GM21390 (cell line): Measurements from ENCODE around the gene GRID2IP.
"Not testable (repeated sequence)": the region's sequence is repeated elsewhere in the genome, so short reads cannot be mapped to it uniquely, and the experiment has no call there.

Source experiments
- ATAC-seq: cut with Tn5 transposase; IDR thresholded peaks from one replicate; pipeline ENCODE4 v1.9.1; 2021; ENCODE audit not compliant: unreplicated experiment

The GRID2IP gene

DNA sequence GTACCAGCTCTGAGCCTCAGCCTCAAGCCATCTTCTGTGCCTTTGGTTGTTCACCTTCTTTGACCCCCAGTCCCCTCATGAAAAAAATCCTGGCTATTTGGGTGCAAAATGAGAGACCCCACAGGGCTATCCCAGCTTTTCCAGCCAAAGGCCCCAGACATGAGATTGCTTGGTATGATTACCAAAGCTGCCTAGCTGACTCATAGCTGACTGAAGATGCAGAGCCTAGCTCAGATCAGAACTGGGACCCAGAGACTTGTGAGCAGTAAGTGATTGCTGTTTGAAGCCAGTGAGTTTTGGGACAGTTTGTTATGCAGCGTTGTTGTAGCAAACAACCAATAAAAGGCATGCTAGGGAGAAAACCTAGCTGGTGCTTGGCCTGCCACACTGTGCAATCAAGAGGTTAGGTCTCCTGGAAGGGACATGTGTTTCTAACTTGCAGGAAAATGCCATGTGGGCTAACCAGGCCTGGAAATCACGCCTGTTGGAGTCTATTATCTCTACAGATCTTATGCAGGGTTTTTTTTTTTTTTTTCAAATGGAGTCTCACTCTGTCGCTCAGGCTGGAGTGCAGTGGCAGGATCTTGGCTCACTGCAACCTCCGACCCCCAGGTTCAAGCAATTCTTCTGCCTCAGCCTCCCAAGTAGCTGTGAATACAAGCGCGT, 55.5 kb downstream of the GRID2IP start:
- ATAC-seq: no peak

DNA sequence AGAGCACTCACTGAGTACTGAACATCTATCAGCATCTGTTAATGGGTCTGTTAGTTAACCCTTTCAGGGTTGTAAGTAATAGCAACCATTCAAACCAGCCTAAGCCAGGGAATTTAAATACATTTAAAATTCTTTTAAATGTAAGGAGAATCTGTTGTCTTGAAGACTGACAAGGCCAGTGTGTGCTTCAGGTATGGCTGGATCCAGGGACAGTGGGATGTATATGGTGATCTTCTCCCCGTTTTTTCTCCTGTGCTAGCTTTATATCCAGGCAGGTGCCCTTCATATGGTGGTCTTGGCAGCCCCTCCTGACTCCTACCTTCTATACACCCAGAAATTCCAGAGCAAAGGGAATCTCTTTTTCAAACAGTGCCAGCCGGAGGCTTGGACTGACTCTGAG, 56.9 kb downstream of the GRID2IP start:
- ATAC-seq: no peak

DNA sequence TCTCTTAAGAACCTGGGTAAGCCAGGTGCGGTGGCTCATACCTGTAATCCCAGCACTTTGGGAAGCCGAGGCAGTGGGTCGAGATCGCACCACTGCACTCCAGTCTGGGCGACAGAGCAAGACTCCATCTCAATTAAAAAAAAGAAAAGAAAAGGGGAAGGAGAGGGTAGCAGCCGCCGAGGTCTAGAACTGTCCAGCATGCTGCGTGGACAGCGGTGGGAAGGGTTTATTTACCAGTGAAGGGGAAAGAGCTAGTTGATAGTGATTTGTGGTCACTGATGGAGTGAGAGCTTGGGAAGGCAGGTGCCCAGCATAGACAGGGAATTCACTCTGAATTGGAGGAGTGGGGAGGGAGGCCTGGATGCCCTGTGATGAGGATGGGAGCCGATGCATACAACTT, 60.1 kb downstream of the GRID2IP start:
- ATAC-seq: no peak

DNA sequence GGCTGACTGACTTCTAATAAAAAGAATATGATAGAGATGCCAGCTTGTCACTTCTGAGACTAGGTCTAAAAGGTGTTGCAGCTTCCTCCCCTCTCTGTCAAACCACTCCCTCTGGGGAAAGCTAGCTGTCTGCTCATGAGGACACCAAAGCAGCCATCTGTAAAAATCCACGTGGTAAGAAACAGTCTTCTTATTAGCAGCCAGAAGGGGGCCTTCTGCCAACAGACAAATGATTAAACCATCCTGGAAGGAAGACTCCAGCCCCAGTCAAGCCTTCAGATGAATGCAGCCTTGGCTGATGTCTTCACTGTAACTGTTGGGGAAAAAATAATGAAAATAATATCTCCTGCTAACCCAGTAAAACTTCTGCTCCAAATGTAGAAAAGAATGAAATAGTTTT, 61.6 kb downstream of the GRID2IP start:
- no peak for ATAC-seq

DNA sequence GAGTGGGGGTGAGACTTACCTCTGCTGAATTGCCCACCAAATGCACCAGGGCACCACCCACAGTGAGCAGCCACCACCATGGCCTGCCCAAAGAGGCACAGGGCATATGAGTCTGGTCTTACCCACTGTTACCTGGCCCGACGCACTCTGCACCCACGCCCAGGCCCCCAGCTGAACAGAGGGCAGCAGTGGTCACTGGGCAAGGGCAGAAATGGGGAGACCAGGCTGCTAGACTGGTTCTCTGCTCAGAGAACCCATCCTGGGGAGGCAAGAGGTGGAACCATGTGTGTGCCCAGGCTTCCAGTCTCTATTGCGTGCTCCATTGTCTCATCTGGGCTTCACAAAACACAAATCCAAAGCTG, 64.1 kb downstream of the GRID2IP start:
- no peak for ATAC-seq

DNA sequence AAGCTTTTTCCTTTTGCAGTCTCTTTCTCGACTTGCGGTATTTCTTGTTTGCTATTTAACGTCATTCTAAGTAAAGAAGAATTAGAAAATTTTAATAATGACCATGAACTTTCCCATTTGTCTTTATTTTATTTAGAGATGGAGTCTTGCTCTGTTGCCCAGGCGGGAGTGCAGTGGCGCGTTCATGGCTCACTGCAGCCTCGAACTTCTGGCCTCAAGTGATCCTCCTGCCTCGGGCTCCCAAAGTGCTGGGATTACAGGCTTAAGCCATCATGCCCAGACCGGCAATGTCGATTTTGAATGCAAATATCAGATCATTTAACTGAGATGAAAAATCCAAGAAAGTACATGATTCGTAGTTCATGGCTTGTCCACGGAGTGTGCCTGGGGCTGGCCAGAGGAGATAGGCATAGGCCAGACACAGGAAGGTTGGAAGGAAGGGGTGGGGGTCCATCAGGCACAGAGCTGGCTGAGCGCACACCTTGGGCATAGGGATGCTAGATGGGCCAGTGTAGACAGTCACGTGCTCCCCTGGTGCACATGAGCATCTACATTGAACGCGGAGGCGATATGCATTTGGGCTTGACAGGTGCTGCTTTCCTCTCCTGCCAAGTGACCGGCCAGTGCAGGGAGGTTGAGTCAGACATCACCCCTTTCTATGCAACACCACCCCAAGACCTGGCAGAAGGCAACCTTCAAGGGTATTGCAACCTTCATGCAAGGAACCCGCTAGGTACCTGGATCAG, 64.7 kb downstream of the GRID2IP start:
- no peak for ATAC-seq

DNA sequence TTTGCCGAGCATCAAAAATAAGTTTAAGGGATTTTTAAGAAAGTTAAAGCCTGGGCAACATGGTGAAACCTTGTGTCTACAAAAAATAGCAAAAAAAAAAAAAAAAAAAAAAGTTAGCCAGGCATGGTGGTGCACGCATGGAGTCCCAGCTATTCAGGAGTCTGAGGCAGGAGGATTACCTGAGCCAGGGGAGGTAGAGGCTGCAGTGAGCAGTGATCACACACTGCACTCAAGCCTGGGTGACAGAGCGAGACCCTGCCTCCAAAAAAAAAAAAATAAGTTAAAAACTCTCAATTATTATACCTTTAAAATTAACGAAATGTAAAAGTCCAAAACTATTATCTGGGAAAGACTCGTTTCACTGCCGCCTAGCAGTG, 68.5 kb downstream of the GRID2IP start:
- no peak for ATAC-seq

DNA sequence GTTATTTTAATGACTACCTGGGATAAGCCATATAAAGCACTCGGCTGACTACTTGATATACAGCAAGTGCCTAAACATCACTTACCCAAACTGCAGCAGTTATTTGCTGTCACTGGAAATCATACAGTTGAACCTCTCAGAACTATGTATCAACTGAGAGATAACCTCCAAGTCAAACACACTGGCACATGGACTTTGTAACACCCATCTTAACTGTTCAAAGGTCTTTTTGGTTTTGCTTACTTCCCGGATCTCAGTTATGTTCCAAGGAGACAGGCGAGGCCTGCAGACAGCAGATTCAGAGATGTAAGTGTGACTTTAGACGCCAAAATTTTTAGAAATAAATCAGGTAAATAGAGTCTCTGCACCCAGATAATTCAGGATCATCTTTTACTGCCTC, 69.0 kb downstream of the GRID2IP start:
- ATAC-seq: no peak

DNA sequence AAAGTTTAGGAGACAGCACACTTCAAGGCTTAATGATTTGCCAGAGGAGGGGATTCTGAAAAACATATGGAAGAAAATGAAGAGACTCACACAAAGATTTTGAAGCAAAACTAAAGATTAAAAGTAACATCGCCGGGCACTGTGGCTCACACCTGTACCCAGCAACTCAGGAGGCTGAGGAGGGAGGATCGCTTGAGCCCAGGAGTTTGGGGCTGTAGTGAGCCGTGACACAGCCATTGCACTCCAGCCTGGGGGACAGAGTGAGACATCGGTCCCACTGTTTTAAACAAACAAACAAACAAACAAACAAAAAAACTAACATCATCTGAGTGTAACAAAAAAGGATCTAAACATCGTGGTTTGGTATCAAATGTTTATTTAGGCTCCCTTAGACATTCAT, 69.8 kb downstream of the GRID2IP start:
- ATAC-seq: no peak

DNA sequence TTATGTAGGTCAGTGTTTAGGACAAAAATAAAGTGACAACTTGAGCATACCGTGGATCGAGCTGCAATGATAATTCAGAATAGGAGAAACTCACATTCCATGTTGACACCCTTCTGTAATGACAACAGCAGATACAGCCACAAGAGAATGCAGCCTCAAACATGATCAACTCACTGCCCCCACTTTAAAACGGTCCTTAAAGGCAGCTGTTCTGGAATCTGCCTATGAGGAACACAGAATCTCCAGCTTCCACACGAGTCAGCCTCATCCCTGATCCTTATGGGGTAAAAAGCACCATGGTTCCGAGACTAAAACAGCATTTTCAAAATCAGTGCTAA, 71.0 kb downstream of the GRID2IP start:
- no peak for ATAC-seq

DNA sequence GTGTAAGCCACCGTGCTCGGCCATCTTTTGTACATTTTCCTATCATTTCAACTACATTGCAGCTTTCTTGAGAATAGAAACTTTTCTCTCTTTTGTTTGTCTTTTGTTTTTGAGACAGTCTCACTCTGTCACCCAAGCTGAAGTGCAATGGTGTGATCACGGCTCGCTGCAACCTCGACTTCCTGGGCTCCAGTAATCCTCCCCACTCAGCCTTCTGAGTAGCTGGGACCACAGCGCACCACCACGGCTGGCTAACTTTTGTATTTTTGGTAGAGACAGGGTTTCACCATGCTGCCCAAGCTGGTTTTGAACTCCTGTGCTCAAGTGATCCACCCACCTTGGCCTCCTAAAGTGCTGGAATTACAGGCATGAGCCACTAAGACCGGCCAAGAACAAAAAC, 72.2 kb downstream of the GRID2IP start:
- ATAC-seq: no peak

DNA sequence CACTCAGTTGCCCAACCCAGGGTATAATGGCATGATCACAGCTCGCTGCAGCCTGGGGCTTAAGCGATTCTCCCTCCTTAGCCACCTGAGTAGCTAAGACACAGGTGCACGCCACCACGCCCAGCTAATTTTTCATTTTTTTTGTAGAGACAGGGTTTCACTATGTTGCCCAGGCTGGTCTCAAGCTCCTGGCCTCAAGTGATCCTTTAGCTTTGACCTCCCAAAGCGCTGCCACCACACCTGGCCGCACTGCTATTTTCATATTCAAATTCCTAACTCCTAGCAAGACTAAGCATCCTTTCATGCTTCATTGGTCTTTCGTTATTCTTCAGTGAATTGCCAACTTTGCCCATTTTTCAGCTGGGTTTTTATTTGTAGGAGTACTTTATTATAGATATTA, 73.1 kb downstream of the GRID2IP start:
- no peak for ATAC-seq

DNA sequence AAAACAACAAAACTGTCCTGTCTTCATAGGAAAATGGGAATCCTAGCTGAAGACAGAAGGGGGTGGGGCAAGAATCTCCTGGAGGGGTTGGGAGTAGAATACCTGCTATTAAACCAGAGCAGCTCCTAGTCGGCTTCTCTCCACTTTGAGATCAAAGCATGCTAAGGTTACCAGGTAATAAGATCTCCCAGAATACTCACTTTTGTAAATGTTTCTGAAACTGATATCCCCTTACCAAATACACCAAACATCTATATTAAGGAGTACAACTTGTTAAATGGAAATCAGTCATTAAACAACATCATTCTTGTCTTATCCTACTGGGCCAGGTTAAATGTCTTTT, 74.0 kb downstream of the GRID2IP start:
- no peak for ATAC-seq

DNA sequence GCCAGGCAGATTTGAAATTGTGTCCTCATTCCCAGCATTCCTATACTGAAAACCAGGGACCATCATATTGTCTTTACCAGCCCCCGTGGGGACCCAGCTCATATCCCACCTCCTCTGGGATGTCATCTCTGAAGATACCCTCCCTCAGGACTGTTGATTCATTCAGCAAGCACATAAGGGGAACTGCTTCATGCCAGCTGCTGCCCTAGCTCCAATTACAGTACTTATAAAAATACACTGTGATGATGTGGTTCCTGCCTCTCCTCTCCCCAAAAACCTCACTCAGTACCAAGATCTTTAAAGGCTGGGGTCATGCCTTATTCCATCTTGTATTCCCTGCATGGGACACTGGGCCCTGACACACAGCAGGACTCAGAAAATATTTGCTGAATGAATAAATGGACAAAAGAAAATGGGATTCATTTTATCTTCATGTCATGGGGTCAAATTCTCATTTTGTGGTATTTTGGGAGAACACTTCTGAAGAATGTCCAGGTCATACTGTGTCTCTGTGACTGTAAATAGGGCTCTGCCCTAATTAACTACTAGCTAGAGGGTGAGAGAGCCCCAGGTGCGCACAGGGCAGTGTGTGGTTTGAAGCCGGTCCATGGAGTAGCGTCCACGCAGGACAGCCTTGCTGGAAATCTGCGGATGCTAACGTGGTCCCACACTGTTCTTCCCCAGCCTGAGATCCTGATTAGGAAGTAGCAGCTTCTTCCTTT, 74.5 kb downstream of the GRID2IP start:
- no peak for ATAC-seq

DNA sequence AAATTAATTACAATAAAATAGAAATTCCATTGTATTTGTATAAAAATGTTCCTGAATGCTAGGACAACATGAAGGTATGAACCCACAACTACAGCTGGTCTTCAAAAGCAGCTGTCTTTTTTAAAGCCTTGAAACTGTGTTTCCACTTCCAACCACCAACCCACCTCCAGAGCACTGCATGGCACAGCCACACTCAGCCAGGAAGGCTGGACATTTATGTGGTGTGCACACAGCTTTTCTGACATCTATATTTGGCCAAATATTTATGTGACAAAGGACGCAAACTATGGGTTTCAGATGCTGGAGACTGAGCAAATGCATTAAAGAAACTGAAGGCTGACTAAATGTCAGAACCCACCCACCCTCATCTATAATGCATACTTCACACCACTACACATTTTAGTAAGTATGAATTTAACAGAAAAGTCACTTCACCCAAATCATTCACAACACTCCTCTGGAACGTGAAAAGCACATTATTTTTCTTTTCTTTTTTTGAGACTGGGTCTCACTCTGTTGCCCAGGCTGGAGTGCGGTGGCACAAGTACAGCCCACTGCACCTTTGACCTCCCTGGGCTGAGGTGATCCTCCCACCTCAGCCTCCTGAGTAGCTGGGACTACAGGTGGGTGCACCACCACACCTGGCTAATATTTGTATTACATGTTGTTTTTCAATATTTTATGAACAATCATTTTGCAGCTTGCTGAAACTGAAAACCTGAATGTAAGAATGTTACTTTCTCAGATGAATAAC, 75.7 kb downstream of the GRID2IP start:
- ATAC-seq: no peak

DNA sequence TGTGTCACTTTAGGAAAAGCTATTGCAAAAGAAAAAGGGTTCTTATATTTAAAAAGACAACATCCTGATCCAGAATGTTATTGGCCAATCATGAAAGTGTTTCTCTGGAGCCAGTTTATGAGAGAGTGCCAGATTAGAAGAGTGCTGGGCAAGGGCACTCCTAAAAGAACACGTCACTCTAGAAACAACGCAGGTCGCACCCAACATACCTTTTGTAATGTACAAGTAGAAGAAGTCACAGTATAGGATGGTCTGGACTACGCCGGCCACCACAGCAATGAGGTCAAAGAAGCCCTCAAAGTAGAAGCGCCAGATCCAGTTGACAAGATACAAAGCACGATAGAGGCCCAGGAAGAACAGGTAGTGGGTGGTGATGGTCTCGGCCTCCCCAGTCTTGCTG, 85.4 kb downstream of the GRID2IP start:
- ATAC-seq: no peak

DNA sequence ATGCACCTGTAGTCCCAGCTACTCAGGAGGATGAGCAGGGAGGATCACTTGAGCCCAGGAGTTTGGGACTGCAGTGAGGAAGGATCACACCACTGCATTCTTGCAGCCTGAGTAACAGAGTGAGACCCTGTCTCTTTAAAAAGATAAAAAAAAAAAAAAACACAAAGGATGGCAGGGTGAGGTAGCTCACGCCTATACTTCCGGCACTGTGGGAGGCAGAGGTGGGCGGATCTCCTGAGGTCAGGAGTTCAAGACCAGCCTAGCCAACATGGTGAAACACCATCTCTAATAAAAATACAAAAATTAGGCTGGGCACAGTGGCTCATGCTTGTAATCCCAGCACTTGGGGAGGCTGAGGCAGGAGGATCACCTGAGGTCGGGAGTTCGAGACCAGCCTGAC, 87.7 kb downstream of the GRID2IP start:
- ATAC-seq: not testable (repeated sequence)

DNA sequence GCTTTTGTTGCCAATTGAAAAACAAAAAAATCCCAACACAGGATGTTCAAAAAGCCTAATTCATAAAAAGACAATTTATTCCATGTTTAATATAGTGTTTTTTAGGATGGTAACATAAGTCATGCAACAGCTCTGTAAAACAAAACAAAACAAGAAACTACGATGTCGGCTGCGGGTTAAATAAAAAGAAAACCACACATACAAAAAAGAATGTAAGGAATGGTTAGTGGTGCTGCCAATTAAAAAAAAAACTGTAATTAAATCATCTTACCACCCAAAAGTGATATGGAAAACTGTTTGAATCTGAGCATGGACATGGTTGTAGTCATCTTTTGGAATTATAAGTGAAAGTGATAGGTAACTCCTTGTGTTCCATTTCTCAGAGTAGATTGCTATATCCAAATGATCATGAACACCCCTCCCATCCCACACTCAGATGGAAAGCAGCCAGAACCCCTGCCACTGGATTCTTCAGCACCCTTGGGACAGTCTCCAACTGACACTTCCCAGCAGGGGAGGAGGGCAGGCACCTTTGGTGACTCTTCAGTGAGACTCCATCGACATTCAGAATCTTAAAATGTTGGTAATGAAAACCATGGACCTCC, 89.2 kb downstream of the GRID2IP start:
- no peak for ATAC-seq

DNA sequence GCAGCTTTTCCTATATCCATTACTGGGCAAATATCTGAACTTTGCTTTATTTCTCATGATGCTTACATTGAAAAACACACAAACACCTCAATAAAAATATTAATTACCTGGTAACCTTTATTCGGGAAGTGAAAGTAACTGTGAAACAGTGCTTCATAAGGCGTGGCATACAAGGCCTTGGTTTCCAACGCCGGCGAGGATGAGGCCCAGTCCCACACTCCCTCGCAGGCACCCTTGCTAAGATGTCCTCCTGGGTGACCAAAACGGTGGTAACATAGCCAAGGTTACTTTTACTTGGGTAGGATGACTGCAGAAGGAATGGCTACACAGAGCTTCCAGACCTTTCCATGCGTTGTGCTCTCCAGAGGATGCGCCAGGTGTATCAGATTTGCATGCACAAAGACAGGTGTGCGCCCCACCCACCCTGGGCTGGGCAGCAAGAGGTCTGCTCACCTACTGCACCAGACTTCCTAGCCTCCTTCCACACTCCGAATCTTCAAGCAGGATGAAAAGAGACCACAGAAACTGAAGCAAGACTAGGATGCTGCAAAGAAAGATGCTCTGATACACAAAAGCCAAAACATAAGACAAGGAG, 90.2 kb downstream of the GRID2IP start:
- no peak for ATAC-seq

DNA sequence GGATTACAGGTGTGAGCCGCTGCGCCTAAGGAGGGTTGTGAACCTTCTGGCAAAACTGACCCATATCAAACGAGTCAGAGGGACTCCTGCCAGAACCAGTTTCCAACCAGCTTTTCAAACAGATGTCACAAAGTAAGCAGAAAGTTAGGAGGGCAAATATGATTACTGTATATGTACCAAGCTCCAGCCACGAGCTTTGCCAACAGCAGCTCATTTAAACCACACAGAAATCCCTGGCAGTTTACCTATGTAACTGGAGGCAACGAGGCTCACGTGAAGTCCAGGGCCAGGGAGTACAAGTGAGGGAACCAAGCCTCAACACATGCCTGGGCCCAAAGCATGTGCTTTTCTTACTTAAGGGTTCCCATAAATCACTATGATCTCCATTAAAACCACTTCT, 91.0 kb downstream of the GRID2IP start:
- no peak for ATAC-seq

DNA sequence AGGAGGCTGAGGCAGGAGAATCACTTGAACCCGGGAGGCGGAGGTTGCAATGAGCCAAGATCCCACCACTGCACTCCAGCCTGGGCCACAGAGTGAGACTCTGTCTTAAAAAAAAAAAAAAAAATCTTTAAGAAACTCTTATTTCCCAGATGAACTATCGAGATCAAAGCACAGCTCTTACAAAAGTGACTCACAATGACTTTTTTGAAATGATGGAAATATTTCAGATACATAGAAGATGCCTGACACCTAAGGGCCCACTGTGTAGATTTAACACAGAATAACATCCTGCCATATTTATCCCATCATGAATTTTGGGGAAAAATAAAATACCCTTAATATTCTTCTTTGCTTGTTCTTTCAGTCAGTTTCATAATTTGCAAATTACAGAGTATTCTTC, 92.6 kb downstream of the GRID2IP start:
- not testable (repeated sequence) for ATAC-seq
